K562 (cell line): ENCODE data around the gene YOD1. TPM values are rescaled to one million over a fixed set of nuclear protein-coding genes. Genes with fewer than 3 reads are reported as not detected.

Experiments used
- ATAC-seq: fragments of 200-7000 bp; cut with Tn5 transposase; 3 replicates; pipeline ENCODE4 v1.9.1; 2020; ENCODE audit warnings: moderate library complexity
- BruUV-seq: library from RNA; stranded (reverse); fragments of 400-500 nt; replicated peaks from 2 replicates; lab custom pipeline; 2021; lab: Mats Ljungman, UMichigan
- CTCF ChIA-PET: fragments of 300-600 bp; formaldehyde crosslinking; extraction: SDS; loops from one replicate; lab custom pipeline; 2021; ENCODE audit warnings: low intra/inter-chr PET ratio; lab: Yijun Ruan, JAX
- POLR2A ChIA-PET: fragments of 300-600, 350-650 bp; sonication (Branson Sonifier 250); formaldehyde crosslinking; extraction: SDS; loops from one replicate; lab custom pipeline; 2021; ENCODE audit warnings: antibody characterized with exemption, inconsistent platforms; lab: Yijun Ruan, JAX
- DNase-seq, 4 experiments: peaks; one replicate each; pipeline versions ENCODE4 v3.0.0 to v3.0.0-alpha.2; 2011 to 2018; ENCODE audit warnings: low spot score in 3 of 4, mixed read lengths in 3 of 4; ENCODE audit errors: extremely low read depth in 1 of 4
- FAIRE-seq: peaks from 2 replicates; lab custom pipeline; 2011; peaks lifted over from hg19 to GRCh38; lab: Jason Lieb, UNC
- H2AFZ ChIP-seq: 2 replicates; pipeline ENCODE4 v1.6.0; 2011; ENCODE audit warnings: low read depth, low read length, control low read depth, inconsistent platforms
- H3K27ac ChIP-seq: fragments of 200-600 bp; 3 replicates; pipeline ENCODE4 v1.8.0; 2011; ENCODE audit warnings: low read depth, mild to moderate bottlenecking, control low read depth, inconsistent platforms, low read length, moderate library complexity, mixed read lengths; ENCODE audit errors: extremely low read depth
- H3K27me3 ChIP-seq, 2 experiments: fragments of 300-600 bp in 1 of 2; 2 replicates in 1 of 2; 3 replicates in 1 of 2; pipeline versions ENCODE4 v1.6.0 to v1.8.0; 2011; ENCODE audit warnings: inconsistent platforms in 2 of 2, low read length in 2 of 2, mild to moderate bottlenecking in 1 of 2, mixed read lengths in 1 of 2, moderate library complexity in 1 of 2; ENCODE audit not compliant: control insufficient read depth in 2 of 2, insufficient read depth in 2 of 2
- H3K36me3 ChIP-seq: fragments of 300-600 bp; 3 replicates; pipeline ENCODE4 v1.8.0; 2011; ENCODE audit warnings: mild to moderate bottlenecking, low read length, inconsistent platforms; ENCODE audit not compliant: control insufficient read depth, insufficient read depth
- H3K4me1 ChIP-seq, 2 experiments: fragments of 200-600 bp in 1 of 2; replicated peaks in 1 of 2; 2 replicates in 1 of 2; 3 replicates in 1 of 2; pipeline versions ENCODE4 v1.5.1 to v1.8.0; 2011; ENCODE audit warnings: inconsistent platforms in 2 of 2, low read length in 2 of 2, mild to moderate bottlenecking in 1 of 2, mixed read lengths in 1 of 2, moderate library complexity in 1 of 2; ENCODE audit not compliant: control insufficient read depth in 2 of 2, insufficient read depth in 2 of 2
- H3K4me2 ChIP-seq: 2 replicates; pipeline ENCODE4 v1.6.1; 2011; ENCODE audit warnings: low read length, control low read depth, inconsistent platforms, mixed read lengths; ENCODE audit not compliant: insufficient read depth
- H3K4me3 ChIP-seq: fragments of 200-600 bp; sonication (generic), shearing (Covaris generic); 2 replicates; pipeline ENCODE4 v1.5.1; 2016; ENCODE audit warnings: control low read depth, inconsistent platforms
- H3K79me2 ChIP-seq: fragments of 200-600 bp; 3 replicates; pipeline ENCODE4 v1.8.0; 2011; ENCODE audit warnings: low read length, inconsistent platforms; ENCODE audit not compliant: control insufficient read depth, insufficient read depth
- H3K9ac ChIP-seq, 2 experiments: 2 replicates each; pipeline versions ENCODE4 v1.6.0 to v1.6.1; 2011; ENCODE audit warnings: low read depth in 2 of 2, low read length in 2 of 2, control low read depth in 1 of 2, inconsistent platforms in 1 of 2, mild to moderate bottlenecking in 1 of 2, mixed read lengths in 1 of 2; ENCODE audit not compliant: insufficient read depth in 1 of 2
- H3K9me1 ChIP-seq: one replicate; pipeline ENCODE4 v1.6.0; 2011; ENCODE audit warnings: inconsistent platforms, mild to moderate bottlenecking, low read length, moderate library complexity; ENCODE audit not compliant: control insufficient read depth, insufficient read depth
- H3K9me3 ChIP-seq: replicated peaks from 2 replicates; pipeline ENCODE4 v1.5.1; 2011; ENCODE audit warnings: low read depth, low read length, inconsistent platforms; ENCODE audit not compliant: control insufficient read depth, insufficient read depth
- H4K20me1 ChIP-seq: replicated peaks from 2 replicates; pipeline ENCODE4 v1.6.1; 2011; ENCODE audit warnings: low read length, inconsistent platforms, mixed read lengths; ENCODE audit not compliant: control insufficient read depth, insufficient read depth
- HLTF ChIP-seq: fragments of 450-650 bp; IDR thresholded peaks from 2 replicates; pipeline ENCODE4 v1.6.1; 2016
- KAT7 ChIP-seq: sonication (generic); formaldehyde crosslinking; IDR thresholded peaks from 2 replicates; pipeline ENCODE4 v1.8.0; 2022; ENCODE audit warnings: missing genetic modification reagents, mild to moderate bottlenecking, borderline replicate concordance
- SMARCC2 ChIP-seq: fragments of 450-650 bp; IDR thresholded peaks from 2 replicates; pipeline ENCODE4 v1.6.1; 2017; ENCODE audit warnings: antibody characterized with exemption, moderate library complexity, mild to moderate bottlenecking, low read depth
- SRSF1 ChIP-seq: fragments of 200-400 bp; formaldehyde crosslinking; IDR thresholded peaks from 2 replicates; pipeline ENCODE4 v1.6.1; 2017; ENCODE audit warnings: mild to moderate bottlenecking, low read depth, low read length, moderate library complexity
- ZNF24 ChIP-seq: fragments of 450-650 bp; IDR thresholded peaks from 2 replicates; pipeline ENCODE4 v1.6.1; 2016
- WGBS: fragments of 100-300 bp; shearing (Covaris generic); methylation state at CpG from one replicate; pipeline ENCODE4 v1.1.6; 2016; ENCODE audit warnings: low coverage, mixed read lengths; ENCODE audit not compliant: insufficient coverage; ENCODE audit errors: missing lambda C conversion rate; 5-methylcytosine and 5-hydroxymethylcytosine counted together
- in situ Hi-C: fragments of 300-500 bp; cut with MboI; formaldehyde crosslinking; loops from 4 replicates; pipeline ENCODE4 v1.15.0; 2018; ENCODE audit warnings: inconsistent platforms, mixed read lengths
- intact Hi-C: fragments of 100-400 bp; cut with micrococcal nuclease; formaldehyde crosslinking; loops from 2 replicates; pipeline ENCODE4 v1.14.2; 2022
- polyA plus RNA-seq, 8 experiments: library from polyadenylated mRNA; depleted of rRNA in 4 of 8; stranded (reverse) in 5 of 8; unstranded in 3 of 8; fragments of >200 nt; fragmentation: Nextera tagmentation in 2 of 8; fragmentation: Illumina TruSeq in 1 of 8; extraction: Ambion mirVana in 2 of 8; extraction: Trizol in 1 of 8; gene quantifications; 2 replicates each; pipeline versions ENCODE4 v1.2.1 to v1.2.3, GENCODE V29; 2011 to 2014; ENCODE audit warnings: inconsistent platforms in 1 of 8, missing spikeins in 1 of 8
- total RNA-seq, 7 experiments: library from RNA; depleted of rRNA in 6 of 7; stranded (reverse); fragments of >200 nt in 6 of 7; fragmentation: Illumina TruSeq in 2 of 7; extraction: Trizol in 2 of 7; gene quantifications; 2 replicates each; pipeline versions ENCODE4 v1.2.1 to v1.2.3, GENCODE V29; 2011 to 2021; ENCODE audit warnings: low replicate concordance in 1 of 7
- TF ChIP-seq, protein P1 (sequence below): sonication (generic); formaldehyde crosslinking; IDR thresholded peaks from 2 replicates; pipeline ENCODE4 v1.8.0; 2022; ENCODE audit warnings: mild to moderate bottlenecking, low read depth, missing genetic modification reagents
- TF ChIP-seq, protein P2 (sequence below), 2 experiments: fragments of 450-650 bp in 1 of 2; sonication (generic) in 1 of 2; formaldehyde crosslinking; conservative IDR thresholded peaks; 2 replicates each; pipeline versions ENCODE4 v1.4.0 to v1.8.1; 2020 to 2022; ENCODE audit warnings: mild to moderate bottlenecking in 1 of 2, missing genetic modification reagents in 1 of 2
- TF ChIP-seq, protein P3 (sequence below): fragments of 450-650 bp; IDR thresholded peaks from 2 replicates; pipeline ENCODE4 v1.6.1; 2018; ENCODE audit not compliant: partially characterized antibody
- TF ChIP-seq, protein P4 (sequence below): fragments of 250-450 bp; sonication (Bioruptor Pico); IDR thresholded peaks from 2 replicates; pipeline ENCODE4 v1.8.0; 2022; ENCODE audit warnings: moderate library complexity, mild to moderate bottlenecking, inconsistent platforms

YOD1 gene
- total and polyA plus RNA-seq, 9 of the 15 experiments (the other 6 are each of a cell fraction or from before 2014, with no cell fraction given) = 18.2 to 78.1 (median 46.9) TPM

DNA sequence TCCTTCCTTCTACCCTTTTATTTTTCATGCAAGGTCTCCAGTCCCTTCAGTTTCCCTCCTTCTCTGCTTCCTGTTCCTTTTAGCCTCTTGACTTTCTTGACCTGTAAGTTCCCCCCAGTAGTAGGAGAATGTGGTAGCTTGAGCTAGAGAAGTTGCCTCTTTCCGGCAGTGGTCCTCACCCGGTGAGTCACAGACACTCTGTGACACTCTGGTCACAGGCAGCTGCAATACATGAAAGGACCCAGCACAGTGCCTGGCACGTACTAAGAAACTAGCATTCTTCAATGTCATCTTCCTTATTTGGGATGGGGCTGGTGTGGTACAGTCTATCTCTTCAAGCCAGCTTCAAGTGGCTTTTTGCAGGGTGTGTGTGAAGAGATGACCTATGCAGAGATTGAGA lies 18.1 kb upstream of the YOD1 start:
- Histone ChIP-seq H3K79me2 (no peaks in the 10 kb centered on the region), H3K36me3 (peaks cover 71% of the 10 kb centered on the region), H3K9ac (no peak overlapping the region), H3K4me1 (no peaks in the 10 kb centered on the region), H4K20me1 (no peaks in the 10 kb centered on the region), H3K4me3 (no peak overlapping the region), H3K27me3 (no peaks in the 10 kb centered on the region), H3K9me3 (no peaks in the 10 kb centered on the region), H2AFZ (no peak overlapping the region), H3K9me1 (no peaks in the 10 kb centered on the region), H3K4me2 (no peak overlapping the region), H3K27ac (no peak overlapping the region)
- ChIA-PET CTCF (no interaction called here), POLR2A (interaction anchor here (0.6 to 0.9 kb wide), 2 partner anchors 11 to 48 kb away, joined by 3 to 4 read pairs; no protein-coding TSS in a partner anchor)
- in situ Hi-C loops (no loop called here), intact Hi-C loops (no loop called here)
- no peak for FAIRE-seq
- TF ChIP-seq ZNF24 = no peak
- TF ChIP-seq, protein P1, sequence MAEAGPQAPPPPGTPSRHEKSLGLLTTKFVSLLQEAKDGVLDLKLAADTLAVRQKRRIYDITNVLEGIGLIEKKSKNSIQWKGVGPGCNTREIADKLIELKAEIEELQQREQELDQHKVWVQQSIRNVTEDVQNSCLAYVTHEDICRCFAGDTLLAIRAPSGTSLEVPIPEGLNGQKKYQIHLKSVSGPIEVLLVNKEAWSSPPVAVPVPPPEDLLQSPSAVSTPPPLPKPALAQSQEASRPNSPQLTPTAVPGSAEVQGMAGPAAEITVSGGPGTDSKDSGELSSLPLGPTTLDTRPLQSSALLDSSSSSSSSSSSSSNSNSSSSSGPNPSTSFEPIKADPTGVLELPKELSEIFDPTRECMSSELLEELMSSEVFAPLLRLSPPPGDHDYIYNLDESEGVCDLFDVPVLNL = no peak
- TF ChIP-seq SMARCC2 = no peak
- no TSS peak for BruUV-seq
- no peak for DNase-seq
- no peak for ATAC-seq
- WGBS = 72% methylated on average over 3 of the region's 3 CpGs

DNA sequence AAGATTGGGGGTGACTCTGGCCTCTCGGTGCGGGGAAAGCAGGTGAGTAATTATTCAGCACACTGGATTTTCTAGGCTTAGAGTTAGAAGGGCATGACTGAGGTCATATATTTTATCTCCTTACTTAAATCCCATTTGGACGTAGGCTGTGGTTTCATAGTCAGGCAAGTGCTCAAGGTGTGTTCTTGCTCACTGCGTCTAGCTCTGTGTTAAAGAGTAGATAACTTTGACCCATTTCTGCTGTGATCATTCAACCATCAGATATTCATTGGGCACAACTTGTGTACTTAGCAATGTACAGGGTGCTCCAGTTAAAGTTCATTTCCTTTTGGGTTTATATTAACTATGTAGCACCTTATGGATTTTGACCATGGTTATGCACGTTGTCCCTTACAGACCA lies 16.7 kb upstream of the YOD1 start:
- Histone ChIP-seq H3K4me3 (no peak overlapping the region), H2AFZ (no peak overlapping the region), H3K27ac (no peak overlapping the region), H3K36me3 (peaks cover 81% of the 10 kb centered on the region), H3K9me1 (no peaks in the 10 kb centered on the region), H3K4me2 (no peak overlapping the region), H4K20me1 (no peaks in the 10 kb centered on the region), H3K9me3 (no peaks in the 10 kb centered on the region), H3K79me2 (no peaks in the 10 kb centered on the region), H3K9ac (no peak overlapping the region), H3K4me1 (no peaks in the 10 kb centered on the region), H3K27me3 (no peaks in the 10 kb centered on the region)
- intact Hi-C loops (no loop called here), in situ Hi-C loops (no loop called here)
- BruUV-seq = no TSS peak
- no peak for FAIRE-seq
- no peak for ATAC-seq
- POLR2A ChIA-PET = no interaction called here
- WGBS = 65% methylated on average over 5 of the region's 5 CpGs
- CTCF ChIA-PET = no interaction called here
- no peak for DNase-seq
- TF ChIP-seq, protein P2, sequence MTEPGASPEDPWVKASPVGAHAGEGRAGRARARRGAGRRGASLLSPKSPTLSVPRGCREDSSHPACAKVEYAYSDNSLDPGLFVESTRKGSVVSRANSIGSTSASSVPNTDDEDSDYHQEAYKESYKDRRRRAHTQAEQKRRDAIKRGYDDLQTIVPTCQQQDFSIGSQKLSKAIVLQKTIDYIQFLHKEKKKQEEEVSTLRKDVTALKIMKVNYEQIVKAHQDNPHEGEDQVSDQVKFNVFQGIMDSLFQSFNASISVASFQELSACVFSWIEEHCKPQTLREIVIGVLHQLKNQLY (CRISPR knock-in tag; conservative IDR thresholded peaks at IDR 0.05) = no peak
- TF ChIP-seq, protein P3, sequence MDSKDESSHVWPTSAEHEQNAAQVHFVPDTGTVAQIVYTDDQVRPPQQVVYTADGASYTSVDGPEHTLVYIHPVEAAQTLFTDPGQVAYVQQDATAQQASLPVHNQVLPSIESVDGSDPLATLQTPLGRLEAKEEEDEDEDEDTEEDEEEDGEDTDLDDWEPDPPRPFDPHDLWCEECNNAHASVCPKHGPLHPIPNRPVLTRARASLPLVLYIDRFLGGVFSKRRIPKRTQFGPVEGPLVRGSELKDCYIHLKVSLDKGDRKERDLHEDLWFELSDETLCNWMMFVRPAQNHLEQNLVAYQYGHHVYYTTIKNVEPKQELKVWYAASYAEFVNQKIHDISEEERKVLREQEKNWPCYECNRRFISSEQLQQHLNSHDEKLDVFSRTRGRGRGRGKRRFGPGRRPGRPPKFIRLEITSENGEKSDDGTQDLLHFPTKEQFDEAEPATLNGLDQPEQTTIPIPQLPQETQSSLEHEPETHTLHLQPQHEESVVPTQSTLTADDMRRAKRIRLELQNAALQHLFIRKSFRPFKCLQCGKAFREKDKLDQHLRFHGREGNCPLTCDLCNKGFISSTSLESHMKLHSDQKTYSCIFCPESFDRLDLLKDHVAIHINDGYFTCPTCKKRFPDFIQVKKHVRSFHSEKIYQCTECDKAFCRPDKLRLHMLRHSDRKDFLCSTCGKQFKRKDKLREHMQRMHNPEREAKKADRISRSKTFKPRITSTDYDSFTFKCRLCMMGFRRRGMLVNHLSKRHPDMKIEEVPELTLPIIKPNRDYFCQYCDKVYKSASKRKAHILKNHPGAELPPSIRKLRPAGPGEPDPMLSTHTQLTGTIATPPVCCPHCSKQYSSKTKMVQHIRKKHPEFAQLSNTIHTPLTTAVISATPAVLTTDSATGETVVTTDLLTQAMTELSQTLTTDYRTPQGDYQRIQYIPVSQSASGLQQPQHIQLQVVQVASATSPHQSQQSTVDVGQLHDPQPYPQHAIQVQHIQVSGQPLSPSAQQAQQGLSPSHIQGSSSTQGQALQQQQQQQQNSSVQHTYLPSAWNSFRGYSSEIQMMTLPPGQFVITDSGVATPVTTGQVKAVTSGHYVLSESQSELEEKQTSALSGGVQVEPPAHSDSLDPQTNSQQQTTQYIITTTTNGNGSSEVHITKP = no peak
- TF ChIP-seq HLTF (no peak), SRSF1 (no peak), KAT7 (no peak)
- TF ChIP-seq, protein P4, sequence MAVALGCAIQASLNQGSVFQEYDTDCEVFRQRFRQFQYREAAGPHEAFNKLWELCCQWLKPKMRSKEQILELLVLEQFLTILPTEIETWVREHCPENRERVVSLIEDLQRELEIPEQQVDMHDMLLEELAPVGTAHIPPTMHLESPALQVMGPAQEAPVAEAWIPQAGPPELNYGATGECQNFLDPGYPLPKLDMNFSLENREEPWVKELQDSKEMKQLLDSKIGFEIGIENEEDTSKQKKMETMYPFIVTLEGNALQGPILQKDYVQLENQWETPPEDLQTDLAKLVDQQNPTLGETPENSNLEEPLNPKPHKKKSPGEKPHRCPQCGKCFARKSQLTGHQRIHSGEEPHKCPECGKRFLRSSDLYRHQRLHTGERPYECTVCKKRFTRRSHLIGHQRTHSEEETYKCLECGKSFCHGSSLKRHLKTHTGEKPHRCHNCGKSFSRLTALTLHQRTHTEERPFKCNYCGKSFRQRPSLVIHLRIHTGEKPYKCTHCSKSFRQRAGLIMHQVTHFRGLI (CRISPR knock-in tag) = no peak
